Smooth muscle cell (in vitro differentiated cells): ENCODE measurements around the gene SNX4. TPM values are rescaled to one million over a fixed set of nuclear protein-coding genes. Genes with fewer than 3 reads are reported as not detected.

ENCODE experiments used
- DNase-seq: peaks from one replicate; lab custom pipeline; 2025; ENCODE audit not compliant: unreplicated experiment; lab: John Stamatoyannopoulos, UW
- H2AFZ ChIP-seq: fragments of 200-600 bp; sonication (generic); 2 replicates; pipeline ENCODE4 v1.6.0; 2016; ENCODE audit warnings: antibody characterized with exemption, low read depth, mild to moderate bottlenecking
- H3F3A ChIP-seq: fragments of 200-600 bp; sonication (generic); 2 replicates; pipeline ENCODE4 v1.6.0; 2017; ENCODE audit warnings: antibody characterized with exemption, low read depth
- H3K27ac ChIP-seq: fragments of 200-600 bp; sonication (generic); 2 replicates; pipeline ENCODE4 v1.5.1; 2016; ENCODE audit warnings: low read depth, mild to moderate bottlenecking
- H3K27me3 ChIP-seq: fragments of 200-600 bp; sonication (generic); 2 replicates; pipeline ENCODE4 v1.6.1; 2016; ENCODE audit warnings: low read depth, mild to moderate bottlenecking
- H3K36me3 ChIP-seq: fragments of 200-600 bp; sonication (generic); 2 replicates; pipeline ENCODE4 v1.5.1; 2016; ENCODE audit warnings: low read depth
- H3K4me1 ChIP-seq: fragments of 200-600 bp; sonication (generic); 2 replicates; pipeline ENCODE4 v1.5.1; 2016; ENCODE audit warnings: low read depth
- H3K4me2 ChIP-seq: fragments of 200-600 bp; sonication (generic); 2 replicates; pipeline ENCODE4 v1.6.0; 2016; ENCODE audit warnings: mild to moderate bottlenecking
- H3K4me3 ChIP-seq: fragments of 200-600 bp; sonication (generic); 2 replicates; pipeline ENCODE4 v1.5.1; 2016; ENCODE audit warnings: mild to moderate bottlenecking
- H3K79me2 ChIP-seq: fragments of 200-600 bp; sonication (generic); 2 replicates; pipeline ENCODE4 v1.6.0; 2016; ENCODE audit warnings: low read depth, mild to moderate bottlenecking
- H3K9ac ChIP-seq: fragments of 200-600 bp; sonication (generic); 2 replicates; pipeline ENCODE4 v1.6.0; 2016; ENCODE audit warnings: low read depth
- H3K9me3 ChIP-seq: fragments of 200-600 bp; sonication (generic); replicated peaks from 2 replicates; pipeline ENCODE4 v1.5.1; 2016; ENCODE audit warnings: low read depth
- H4K20me1 ChIP-seq: fragments of 200-600 bp; sonication (generic); 2 replicates; pipeline ENCODE4 v1.6.0; 2016; ENCODE audit warnings: low read depth
- WGBS: methylation state at CpG from one replicate; pipeline ENCODE4 v1.1.7; 2016; ENCODE audit warnings: low lambda C conversion rate; 5-methylcytosine and 5-hydroxymethylcytosine counted together
- polyA plus RNA-seq: library from polyadenylated mRNA; unstranded; fragments of >200 nt; fragmentation: Nextera tagmentation; extraction: Ambion mirVana; gene quantifications from 2 replicates; pipeline ENCODE4 v1.2.1, GENCODE V29; 2016
- total RNA-seq: library from RNA; depleted of rRNA; stranded (reverse); fragments of >200 nt; gene quantifications from 2 replicates; pipeline ENCODE4 v1.2.3, GENCODE V29; 2014
- TF ChIP-seq, protein P1 (sequence below): fragments of 200-600 bp; sonication (generic); IDR thresholded peaks from 2 replicates; pipeline ENCODE4 v1.5.1; 2017; ENCODE audit warnings: borderline replicate concordance, mild to moderate bottlenecking, antibody characterized with exemption; ENCODE audit not compliant: insufficient read depth, poor library complexity, severe bottlenecking

Gene SNX4
- total and polyA plus RNA-seq, 2 experiments from 2014 or later, result 24.6 to 32.3 TPM

DNA sequence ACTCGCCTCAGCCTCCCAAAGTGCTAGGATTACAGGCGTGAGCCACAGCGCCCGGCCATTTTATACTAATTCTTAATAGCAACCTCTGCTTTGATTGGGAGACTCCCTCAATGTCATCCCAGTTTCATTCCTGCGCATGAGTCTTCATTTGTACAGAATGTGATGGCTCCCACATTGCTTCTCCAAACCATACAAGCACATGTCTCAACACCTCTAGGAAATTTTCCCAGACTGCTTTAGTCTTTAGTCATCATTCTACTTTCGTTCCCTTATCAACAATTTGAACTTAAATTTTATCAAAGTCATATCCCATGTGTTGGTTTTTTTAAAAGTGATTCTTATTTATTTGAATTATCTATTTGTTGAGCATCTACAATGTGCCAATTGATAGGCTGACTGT lies 58.1 kb downstream of the SNX4 start:
- no peak overlapping the region for H3K9ac ChIP-seq
- TF ChIP-seq, protein P1, sequence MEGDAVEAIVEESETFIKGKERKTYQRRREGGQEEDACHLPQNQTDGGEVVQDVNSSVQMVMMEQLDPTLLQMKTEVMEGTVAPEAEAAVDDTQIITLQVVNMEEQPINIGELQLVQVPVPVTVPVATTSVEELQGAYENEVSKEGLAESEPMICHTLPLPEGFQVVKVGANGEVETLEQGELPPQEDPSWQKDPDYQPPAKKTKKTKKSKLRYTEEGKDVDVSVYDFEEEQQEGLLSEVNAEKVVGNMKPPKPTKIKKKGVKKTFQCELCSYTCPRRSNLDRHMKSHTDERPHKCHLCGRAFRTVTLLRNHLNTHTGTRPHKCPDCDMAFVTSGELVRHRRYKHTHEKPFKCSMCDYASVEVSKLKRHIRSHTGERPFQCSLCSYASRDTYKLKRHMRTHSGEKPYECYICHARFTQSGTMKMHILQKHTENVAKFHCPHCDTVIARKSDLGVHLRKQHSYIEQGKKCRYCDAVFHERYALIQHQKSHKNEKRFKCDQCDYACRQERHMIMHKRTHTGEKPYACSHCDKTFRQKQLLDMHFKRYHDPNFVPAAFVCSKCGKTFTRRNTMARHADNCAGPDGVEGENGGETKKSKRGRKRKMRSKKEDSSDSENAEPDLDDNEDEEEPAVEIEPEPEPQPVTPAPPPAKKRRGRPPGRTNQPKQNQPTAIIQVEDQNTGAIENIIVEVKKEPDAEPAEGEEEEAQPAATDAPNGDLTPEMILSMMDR, result no peak
- H3K4me1 ChIP-seq, result no peaks in the 10 kb centered on the region
- H3K9me3 ChIP-seq, result no peaks in the 10 kb centered on the region
- no peak overlapping the region for H3K4me3 ChIP-seq
- no peaks in the 10 kb centered on the region for H3K27me3 ChIP-seq
- H3K4me2 ChIP-seq, result no peak overlapping the region
- WGBS, result 96% methylated on average over 6 of the region's 6 CpGs
- no peaks in the 10 kb centered on the region for H3F3A ChIP-seq
- no peak overlapping the region for H3K27ac ChIP-seq
- H2AFZ ChIP-seq, result no peak overlapping the region
- H3K36me3 ChIP-seq, result peaks cover under 1% of the 10 kb centered on the region
- no peaks in the 10 kb centered on the region for H3K79me2 ChIP-seq
- no peak for DNase-seq
- H4K20me1 ChIP-seq, result no peaks in the 10 kb centered on the region

DNA sequence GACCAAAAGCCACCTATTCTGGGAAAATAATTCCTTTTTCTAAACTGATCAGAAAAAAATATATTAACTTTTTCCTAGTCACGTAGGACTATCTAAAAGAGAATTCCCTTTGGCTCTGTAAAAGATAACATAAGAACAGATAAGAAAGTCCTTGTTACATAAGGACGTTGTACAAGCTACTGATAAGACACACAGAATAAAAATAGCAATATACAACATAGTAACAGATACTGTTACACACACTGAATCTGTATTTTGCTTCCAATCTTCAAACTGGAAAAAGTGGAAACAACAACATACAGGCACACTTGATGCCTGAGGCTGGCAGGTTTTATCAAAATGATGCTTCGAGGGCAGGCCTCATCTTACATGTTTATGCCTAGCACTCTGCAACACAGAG lies 59.8 kb downstream of the SNX4 start:
- Histone ChIP-seq H3K4me3 (no peak overlapping the region), H3K27ac (no peak overlapping the region), H3K27me3 (no peaks in the 10 kb centered on the region), H3F3A (no peaks in the 10 kb centered on the region), H3K9ac (no peak overlapping the region), H2AFZ (no peak overlapping the region), H3K36me3 (peaks cover 15% of the 10 kb centered on the region), H3K9me3 (no peaks in the 10 kb centered on the region), H3K4me2 (no peak overlapping the region), H3K4me1 (no peaks in the 10 kb centered on the region), H4K20me1 (no peaks in the 10 kb centered on the region), H3K79me2 (no peaks in the 10 kb centered on the region)
- TF ChIP-seq, protein P1, result no peak
- 74% methylated on average over 3 of the region's 3 CpGs for WGBS
- DNase-seq, result no peak

DNA sequence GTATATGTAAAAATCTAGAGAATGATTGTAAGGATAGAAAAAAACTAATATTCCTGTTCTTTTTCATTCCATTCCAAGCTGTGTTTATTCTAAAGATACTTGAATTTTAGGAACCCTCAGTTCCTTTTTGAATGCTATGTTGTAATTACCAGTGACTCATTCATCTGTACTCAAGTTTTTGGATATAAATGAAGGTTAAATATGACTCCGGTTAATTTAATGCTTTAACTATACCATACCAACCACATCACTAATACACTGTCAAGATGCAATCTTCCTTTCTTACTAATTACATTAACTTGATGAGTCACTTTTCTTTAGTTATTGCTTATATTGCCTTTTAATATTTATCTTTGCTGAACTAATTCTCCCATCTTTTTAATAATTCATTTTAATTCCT lies 76.1 kb downstream of the SNX4 start:
- peaks cover 7% of the 10 kb centered on the region for H3K9me3 ChIP-seq
- H3K9ac ChIP-seq, result no peak overlapping the region
- no peak overlapping the region for H2AFZ ChIP-seq
- no peaks in the 10 kb centered on the region for H4K20me1 ChIP-seq
- H3K4me1 ChIP-seq, result no peaks in the 10 kb centered on the region
- WGBS, result 40% methylated on average over 1 of the region's 1 CpG
- DNase-seq, result no peak
- no peak overlapping the region for H3K4me2 ChIP-seq
- no peaks in the 10 kb centered on the region for H3K27me3 ChIP-seq
- peaks cover 12% of the 10 kb centered on the region for H3K36me3 ChIP-seq
- TF ChIP-seq, protein P1, result no peak
- H3K79me2 ChIP-seq, result no peaks in the 10 kb centered on the region
- H3F3A ChIP-seq, result no peaks in the 10 kb centered on the region
- no peak overlapping the region for H3K4me3 ChIP-seq
- peak overlapping the region; percentile 14 for H3K27ac ChIP-seq

DNA sequence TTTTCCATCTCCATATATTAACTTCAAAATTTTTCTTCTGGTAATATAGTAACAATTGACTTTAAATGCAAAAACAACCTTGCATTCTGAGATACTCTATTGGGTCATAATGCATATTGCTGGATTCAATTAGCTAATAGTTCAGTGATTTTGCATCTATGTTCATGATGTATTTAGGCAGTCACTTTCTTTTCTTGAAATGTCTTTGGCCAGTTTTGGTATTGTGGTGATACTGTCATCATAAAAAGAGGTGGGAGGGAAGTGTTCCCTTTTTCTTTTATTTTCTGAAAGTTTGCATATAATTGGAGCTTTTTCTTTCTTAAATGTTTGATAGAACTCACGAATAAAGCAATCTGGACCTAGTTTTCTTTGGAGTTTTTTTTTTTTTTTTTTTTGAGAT lies 77.5 kb downstream of the SNX4 start:
- no peak overlapping the region for H3K9ac ChIP-seq
- H3K36me3 ChIP-seq, result peaks cover 6% of the 10 kb centered on the region
- no peaks in the 10 kb centered on the region for H3K27me3 ChIP-seq
- no peaks in the 10 kb centered on the region for H3F3A ChIP-seq
- no peak overlapping the region for H3K4me2 ChIP-seq
- no peak overlapping the region for H2AFZ ChIP-seq
- TF ChIP-seq, protein P1, result no peak
- DNase-seq, result no peak
- no peaks in the 10 kb centered on the region for H3K4me1 ChIP-seq
- no peak overlapping the region for H3K4me3 ChIP-seq
- peaks cover 7% of the 10 kb centered on the region for H3K9me3 ChIP-seq
- H3K27ac ChIP-seq, result no peak overlapping the region
- 100% methylated on average over 1 of the region's 1 CpG for WGBS
- no peaks in the 10 kb centered on the region for H3K79me2 ChIP-seq
- no peaks in the 10 kb centered on the region for H4K20me1 ChIP-seq
